ENCODE results near the gene TNP2.

DNA sequence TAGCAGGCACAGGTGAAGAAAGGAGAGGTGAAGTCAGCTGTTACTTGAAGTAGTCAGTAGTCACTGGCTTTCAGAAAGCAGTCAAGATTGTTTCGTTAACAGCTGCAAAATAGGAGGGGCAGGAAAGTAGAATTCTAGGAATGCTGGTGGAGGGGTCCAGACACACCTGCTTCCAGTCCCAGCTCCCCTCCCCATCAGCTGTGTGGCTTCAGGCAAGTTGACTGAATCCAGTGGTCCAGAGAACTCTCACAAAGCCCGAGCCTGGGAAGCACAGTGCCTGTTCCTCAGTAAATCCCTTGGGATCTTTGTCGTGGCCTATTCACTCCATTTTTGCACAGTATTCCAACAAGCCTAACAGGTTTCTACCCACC, 8.5 kb downstream of the TNP2 start:
- no peak for TF ChIP-seq ZNF274 (IDR thresholded peaks at IDR 0.05; ENCODE audit: low read depth, low read length)
- TF ChIP-seq, protein P1, sequence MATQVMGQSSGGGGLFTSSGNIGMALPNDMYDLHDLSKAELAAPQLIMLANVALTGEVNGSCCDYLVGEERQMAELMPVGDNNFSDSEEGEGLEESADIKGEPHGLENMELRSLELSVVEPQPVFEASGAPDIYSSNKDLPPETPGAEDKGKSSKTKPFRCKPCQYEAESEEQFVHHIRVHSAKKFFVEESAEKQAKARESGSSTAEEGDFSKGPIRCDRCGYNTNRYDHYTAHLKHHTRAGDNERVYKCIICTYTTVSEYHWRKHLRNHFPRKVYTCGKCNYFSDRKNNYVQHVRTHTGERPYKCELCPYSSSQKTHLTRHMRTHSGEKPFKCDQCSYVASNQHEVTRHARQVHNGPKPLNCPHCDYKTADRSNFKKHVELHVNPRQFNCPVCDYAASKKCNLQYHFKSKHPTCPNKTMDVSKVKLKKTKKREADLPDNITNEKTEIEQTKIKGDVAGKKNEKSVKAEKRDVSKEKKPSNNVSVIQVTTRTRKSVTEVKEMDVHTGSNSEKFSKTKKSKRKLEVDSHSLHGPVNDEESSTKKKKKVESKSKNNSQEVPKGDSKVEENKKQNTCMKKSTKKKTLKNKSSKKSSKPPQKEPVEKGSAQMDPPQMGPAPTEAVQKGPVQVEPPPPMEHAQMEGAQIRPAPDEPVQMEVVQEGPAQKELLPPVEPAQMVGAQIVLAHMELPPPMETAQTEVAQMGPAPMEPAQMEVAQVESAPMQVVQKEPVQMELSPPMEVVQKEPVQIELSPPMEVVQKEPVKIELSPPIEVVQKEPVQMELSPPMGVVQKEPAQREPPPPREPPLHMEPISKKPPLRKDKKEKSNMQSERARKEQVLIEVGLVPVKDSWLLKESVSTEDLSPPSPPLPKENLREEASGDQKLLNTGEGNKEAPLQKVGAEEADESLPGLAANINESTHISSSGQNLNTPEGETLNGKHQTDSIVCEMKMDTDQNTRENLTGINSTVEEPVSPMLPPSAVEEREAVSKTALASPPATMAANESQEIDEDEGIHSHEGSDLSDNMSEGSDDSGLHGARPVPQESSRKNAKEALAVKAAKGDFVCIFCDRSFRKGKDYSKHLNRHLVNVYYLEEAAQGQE (IDR thresholded peaks at IDR 0.05; ENCODE audit: low read depth) = no peak
- TF ChIP-seq, protein P2, sequence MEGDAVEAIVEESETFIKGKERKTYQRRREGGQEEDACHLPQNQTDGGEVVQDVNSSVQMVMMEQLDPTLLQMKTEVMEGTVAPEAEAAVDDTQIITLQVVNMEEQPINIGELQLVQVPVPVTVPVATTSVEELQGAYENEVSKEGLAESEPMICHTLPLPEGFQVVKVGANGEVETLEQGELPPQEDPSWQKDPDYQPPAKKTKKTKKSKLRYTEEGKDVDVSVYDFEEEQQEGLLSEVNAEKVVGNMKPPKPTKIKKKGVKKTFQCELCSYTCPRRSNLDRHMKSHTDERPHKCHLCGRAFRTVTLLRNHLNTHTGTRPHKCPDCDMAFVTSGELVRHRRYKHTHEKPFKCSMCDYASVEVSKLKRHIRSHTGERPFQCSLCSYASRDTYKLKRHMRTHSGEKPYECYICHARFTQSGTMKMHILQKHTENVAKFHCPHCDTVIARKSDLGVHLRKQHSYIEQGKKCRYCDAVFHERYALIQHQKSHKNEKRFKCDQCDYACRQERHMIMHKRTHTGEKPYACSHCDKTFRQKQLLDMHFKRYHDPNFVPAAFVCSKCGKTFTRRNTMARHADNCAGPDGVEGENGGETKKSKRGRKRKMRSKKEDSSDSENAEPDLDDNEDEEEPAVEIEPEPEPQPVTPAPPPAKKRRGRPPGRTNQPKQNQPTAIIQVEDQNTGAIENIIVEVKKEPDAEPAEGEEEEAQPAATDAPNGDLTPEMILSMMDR (IDR thresholded peaks at IDR 0.05 in 2 of 3, conservative IDR thresholded peaks at IDR 0.05 in 1 of 3; ENCODE audit: borderline replicate concordance in 1 of 3, insufficient read depth in 1 of 3, low read depth in 2 of 3, low read length in 2 of 3) = no peak
- TF ChIP-seq SP1 (IDR thresholded peaks at IDR 0.05; ENCODE audit: low read depth) = no peak
- no peak for TF ChIP-seq EZH2 (IDR thresholded peaks at IDR 0.05)
- TF ChIP-seq TCF7L2 (IDR thresholded peaks at IDR 0.05; ENCODE audit: borderline replicate concordance, extremely low read depth, insufficient read depth, insufficient read length) = no peak
- TF ChIP-seq, protein P3, sequence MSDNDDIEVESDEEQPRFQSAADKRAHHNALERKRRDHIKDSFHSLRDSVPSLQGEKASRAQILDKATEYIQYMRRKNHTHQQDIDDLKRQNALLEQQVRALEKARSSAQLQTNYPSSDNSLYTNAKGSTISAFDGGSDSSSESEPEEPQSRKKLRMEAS (IDR thresholded peaks at IDR 0.05) = no peak
- no peak for TF ChIP-seq RAD21 (IDR thresholded peaks at IDR 0.05; ENCODE audit: low read depth)
- TF ChIP-seq, protein P4, sequence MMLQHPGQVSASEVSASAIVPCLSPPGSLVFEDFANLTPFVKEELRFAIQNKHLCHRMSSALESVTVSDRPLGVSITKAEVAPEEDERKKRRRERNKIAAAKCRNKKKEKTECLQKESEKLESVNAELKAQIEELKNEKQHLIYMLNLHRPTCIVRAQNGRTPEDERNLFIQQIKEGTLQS (IDR thresholded peaks at IDR 0.05) = no peak
- TF ChIP-seq ZFX (IDR thresholded peaks at IDR 0.05) = no peak
- no peak for TF ChIP-seq FOSL1 (IDR thresholded peaks at IDR 0.05; ENCODE audit: low read depth)
